ENCODE measurements around the gene TFR2.

DNA sequence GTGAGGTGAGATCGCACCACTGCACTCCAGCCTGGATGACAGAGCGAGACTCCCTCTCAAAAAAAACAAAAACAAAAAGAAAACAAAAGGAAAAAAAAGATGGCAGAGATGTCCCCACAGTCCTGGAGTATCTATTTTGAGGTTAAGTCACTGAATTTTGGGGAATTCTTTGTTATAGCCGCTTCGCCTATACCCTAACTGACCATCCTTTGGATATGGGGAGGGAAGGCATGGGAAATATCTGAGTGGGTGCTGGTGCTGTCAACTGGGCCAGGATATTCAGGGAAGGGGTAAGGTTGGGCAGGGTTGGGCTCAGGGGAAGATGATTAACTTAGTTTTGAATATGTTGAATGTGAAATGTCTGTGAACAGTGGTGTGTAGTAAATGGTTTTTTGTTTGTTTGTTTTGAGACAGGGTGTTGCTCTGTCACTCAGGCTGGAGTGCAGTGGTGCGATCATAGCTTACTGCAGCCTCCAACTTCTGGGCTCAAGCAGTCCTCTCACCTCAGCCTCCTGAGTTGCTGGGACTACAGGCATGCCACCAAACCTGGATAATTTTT, 23.9 kb upstream of the TFR2 start:
- TF ChIP-seq, protein P1, sequence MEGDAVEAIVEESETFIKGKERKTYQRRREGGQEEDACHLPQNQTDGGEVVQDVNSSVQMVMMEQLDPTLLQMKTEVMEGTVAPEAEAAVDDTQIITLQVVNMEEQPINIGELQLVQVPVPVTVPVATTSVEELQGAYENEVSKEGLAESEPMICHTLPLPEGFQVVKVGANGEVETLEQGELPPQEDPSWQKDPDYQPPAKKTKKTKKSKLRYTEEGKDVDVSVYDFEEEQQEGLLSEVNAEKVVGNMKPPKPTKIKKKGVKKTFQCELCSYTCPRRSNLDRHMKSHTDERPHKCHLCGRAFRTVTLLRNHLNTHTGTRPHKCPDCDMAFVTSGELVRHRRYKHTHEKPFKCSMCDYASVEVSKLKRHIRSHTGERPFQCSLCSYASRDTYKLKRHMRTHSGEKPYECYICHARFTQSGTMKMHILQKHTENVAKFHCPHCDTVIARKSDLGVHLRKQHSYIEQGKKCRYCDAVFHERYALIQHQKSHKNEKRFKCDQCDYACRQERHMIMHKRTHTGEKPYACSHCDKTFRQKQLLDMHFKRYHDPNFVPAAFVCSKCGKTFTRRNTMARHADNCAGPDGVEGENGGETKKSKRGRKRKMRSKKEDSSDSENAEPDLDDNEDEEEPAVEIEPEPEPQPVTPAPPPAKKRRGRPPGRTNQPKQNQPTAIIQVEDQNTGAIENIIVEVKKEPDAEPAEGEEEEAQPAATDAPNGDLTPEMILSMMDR (conservative IDR thresholded peaks at IDR 0.05 in 1 of 2, IDR thresholded peaks at IDR 0.05 in 1 of 2; ENCODE audit: low read depth in 1 of 2, low read length in 2 of 2) = no peak
- no peak for TF ChIP-seq EZH2 (IDR thresholded peaks at IDR 0.05; ENCODE audit: low read length, missing control alignments)

Data from fibroblast of lung (primary cell).